Occipital lobe (tissue), 2 donors: ENCODE data around the gene NUP214. TPM values are rescaled to one million over a fixed set of nuclear protein-coding genes. Genes with fewer than 3 reads are reported as not detected.
"Not testable (repeated sequence)": the region's sequence is repeated elsewhere in the genome, so short reads cannot be mapped to it uniquely, and the experiment has no call there.

Source experiments
- DNase-seq: peaks from one replicate; lab custom pipeline; 2025; lab: John Stamatoyannopoulos, UW
- total RNA-seq: library from RNA; depleted of rRNA; stranded (reverse); fragments of >200 nt; gene quantifications from one replicate; pipeline ENCODE4 v1.2.3, GENCODE V29; 2014

NUP214 gene
- total RNA-seq, 1 donor from 2014 or later: 9.5 TPM

DNA sequence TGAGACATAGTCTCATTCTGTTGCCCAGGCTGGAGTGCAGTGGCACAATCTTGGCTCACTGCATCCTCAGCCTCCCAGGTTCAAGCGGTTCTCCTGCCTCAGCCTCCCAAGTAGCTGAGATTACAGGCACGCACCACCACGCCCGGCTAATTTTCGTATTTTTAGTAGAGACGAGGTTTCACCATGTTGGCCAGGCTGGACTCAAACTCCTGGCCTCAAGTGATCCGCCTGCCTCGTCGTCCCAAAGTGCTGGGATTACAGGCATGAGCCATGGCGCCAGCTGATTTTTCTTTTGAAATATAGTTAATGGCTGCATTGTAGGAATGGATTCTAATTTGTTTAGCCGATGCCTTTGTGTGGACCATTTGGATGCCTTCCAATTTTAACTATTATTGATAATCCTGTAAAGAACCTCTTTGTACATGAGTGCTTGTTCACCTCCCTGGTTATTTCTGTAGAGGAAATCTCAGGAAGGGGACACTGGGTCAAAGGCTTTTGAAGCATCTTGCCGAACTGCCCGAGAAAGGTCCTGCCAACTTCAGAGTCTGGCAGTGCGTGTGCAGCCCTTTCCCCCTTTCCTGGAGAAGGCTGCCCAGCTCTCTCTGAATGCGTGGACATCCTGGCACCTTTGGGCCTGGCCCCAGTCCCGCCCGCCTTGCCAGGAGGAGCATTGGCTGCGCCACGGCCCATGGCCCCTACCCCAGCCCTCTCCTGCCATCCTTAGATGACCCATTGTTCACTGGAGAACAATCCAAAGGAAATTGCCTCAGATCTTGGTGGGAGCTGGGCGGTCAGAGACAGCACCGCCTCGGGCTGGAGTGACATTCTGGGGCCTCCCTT is 8.9 kb upstream of the NUP214 start:
- no peak for DNase-seq

- no peak for DNase-seq
Measured at GRCh38 chr9:131117121-131117761, 8.1 kb upstream of the NUP214 start.

GRCh38 chr9:131117762-131118145 is 7.6 kb upstream of the NUP214 start:
- no peak for DNase-seq

GRCh38 chr9:131119600-131119999 is 5.8 kb upstream of the NUP214 start:
- no peak for DNase-seq

DNA sequence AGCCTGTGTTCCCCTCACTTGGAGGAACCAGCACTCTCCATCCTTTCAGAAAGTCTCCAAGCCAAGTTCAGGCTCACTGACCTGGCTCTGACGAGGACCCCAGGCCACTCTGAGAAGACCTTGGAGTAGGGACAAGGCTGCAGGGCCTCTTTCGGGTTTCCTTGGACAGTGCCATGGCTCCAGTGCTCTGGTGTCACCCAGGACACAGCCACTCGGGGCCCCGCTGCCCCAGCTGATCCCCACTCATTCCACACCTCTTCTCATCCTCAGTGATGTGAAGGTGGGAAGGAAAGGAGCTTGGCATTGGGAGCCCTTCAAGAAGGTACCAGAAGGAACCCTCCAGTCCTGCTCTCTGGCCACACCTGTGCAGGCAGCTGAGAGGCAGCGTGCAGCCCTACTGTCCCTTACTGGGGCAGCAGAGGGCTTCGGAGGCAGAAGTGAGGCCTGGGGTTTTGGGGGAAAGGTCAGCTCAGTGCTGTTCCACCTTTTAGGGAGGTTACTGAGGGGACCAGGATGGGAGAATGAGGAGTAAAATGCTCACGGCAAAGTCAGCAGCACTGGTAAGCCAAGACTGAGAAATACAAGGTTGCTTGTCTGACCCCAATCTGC is 4.7 kb upstream of the NUP214 start:
- DNase-seq: no peak

DNA sequence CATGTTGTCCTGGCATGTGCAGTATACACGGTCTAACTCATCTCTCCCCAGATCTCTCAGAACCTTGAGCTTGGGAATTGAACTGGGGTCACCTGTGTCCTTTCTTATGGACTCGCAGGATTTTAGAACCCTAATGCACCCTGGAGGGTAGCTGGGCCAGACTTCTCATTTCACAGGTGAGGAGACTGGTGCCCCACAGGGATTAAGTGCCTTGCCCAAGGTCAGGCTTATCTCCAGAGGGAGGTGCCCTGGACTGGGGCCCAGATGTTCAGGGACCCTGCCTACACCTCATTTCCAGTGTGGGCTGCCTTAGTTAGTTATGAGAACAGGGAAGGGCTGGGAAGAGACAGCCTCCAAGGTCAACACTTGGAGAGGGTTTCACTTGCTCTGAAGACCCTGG is 4.0 kb upstream of the NUP214 start:
- DNase-seq: no peak

GRCh38 chr9:131122158-131122557 is 3.2 kb upstream of the NUP214 start:
- no peak for DNase-seq

GRCh38 chr9:131125038-131125287 is 423 bp upstream of the NUP214 start:
- DNase-seq: no peak

GRCh38 chr9:131126059-131126426 is 657 bp downstream of the NUP214 start:
- no peak for DNase-seq

GRCh38 chr9:131129183-131129582 is 3.8 kb downstream of the NUP214 start:
- DNase-seq: no peak

DNA sequence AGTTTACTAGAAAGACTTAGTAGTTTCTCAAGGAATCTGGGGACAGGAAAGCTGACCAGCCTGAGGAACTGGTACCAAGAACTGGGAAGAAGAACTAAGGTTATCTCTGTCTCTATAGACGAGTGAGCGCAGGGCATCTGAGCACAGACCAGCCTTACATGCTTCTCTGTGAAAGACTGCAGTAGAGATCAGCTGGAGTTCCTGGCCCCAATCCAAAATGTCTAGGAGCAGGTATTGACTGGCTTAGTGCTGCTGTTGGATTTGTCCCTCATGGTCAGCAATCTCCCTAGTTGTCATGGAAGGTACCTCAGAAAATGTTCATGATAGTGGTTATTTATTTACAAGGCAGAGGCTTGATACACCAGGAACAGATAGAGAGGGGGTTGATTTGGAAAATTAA is 13.3 kb downstream of the NUP214 start:
- no peak for DNase-seq

DNA sequence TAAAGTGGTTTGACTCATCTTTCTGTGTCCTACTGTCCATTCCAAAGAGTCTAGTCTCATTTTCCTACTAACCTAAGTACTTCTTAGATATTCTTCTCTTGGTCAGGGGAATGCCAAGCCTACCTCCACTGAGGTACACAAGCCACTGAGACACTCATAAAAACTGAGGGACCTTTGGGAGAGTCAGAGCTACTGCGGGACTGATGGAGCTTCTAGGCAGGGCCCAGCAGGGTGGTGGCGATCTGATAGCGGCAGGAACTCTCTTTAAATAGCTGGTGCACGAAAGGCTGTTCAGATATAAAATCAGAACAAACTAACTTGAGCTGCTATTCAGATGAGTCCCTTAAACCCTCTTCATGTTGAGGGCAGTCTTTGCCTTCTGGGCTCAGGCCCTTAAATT is 14.7 kb downstream of the NUP214 start:
- DNase-seq: no peak

- DNase-seq: no peak
Measured at GRCh38 chr9:131140550-131140949, 15.2 kb downstream of the NUP214 start.

- DNase-seq: no peak
Measured at GRCh38 chr9:131142160-131142559, 16.8 kb downstream of the NUP214 start.

- no peak for DNase-seq
Measured at GRCh38 chr9:131144201-131144600, 18.8 kb downstream of the NUP214 start.

DNA sequence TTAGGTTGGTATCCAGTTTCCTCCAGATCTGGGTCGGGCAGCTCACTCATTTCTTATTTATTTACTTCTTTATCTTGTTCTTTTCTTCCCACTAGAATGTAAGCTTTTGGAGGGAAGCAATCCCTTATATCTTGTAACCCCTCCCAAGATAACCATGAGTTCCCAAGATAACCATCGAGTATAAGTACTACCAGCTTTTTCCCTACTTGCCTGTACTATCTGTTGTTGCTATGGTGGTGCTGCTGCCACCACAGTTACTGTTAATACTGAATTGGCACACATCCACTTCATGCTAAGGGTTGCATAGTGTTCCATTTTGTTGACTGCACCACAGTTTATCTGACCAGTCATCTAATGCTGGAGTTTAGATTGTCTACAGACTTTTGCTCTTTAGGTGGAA is 19.9 kb downstream of the NUP214 start:
- DNase-seq: no peak

DNA sequence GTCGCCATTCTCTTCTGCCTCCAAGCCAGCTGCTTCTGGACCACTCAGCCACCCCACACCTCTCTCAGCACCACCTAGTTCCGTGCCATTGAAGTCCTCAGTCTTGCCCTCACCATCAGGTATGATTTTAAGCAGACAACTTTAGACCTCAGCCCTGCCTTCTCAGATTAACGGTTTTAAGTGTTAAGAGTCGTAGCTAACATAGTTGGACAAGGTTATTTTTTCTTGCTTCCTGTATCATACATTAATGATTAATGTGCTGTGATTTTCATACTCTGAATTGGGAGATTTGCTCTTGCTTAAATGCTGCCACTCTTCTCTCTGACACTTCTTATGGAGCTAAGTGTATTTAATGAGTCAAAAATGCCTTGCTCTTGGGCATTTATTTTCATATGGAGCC is 20.8 kb downstream of the NUP214 start:
- no peak for DNase-seq

DNA sequence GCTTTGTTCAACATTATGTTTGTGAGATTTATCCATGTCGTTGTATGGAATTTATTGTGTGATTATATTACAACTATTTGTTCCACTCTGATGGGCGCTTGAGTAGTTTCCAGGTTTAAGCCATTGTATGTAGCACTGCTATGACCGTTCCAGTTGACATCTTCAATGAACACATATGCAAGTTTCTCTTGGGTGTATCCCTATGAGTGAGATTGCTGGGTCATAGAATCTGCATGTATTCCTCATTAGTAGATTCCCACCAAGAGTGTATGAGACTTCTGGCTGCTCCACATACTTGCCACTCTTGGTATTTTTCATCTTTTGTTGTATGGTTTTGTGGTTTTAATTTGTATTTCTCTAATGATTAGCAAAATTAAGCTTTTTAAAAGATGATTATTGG is 22.9 kb downstream of the NUP214 start:
- DNase-seq: no peak

GRCh38 chr9:131148966-131149687 is 23.7 kb downstream of the NUP214 start:
- no peak for DNase-seq

GRCh38 chr9:131149688-131150053 is 24.3 kb downstream of the NUP214 start:
- DNase-seq: no peak

GRCh38 chr9:131153595-131153994 is 28.2 kb downstream of the NUP214 start:
- no peak for DNase-seq

- not testable (repeated sequence) for DNase-seq
Measured at GRCh38 chr9:131158673-131159072, 33.3 kb downstream of the NUP214 start.
